Cardiac fibroblast (primary cell): ENCODE results near the gene CTDSPL.
"Not testable (repeated sequence)": the region's sequence is repeated elsewhere in the genome, so short reads cannot be mapped to it uniquely, and the experiment has no call there.

ENCODE experiments used
- DNase-seq, 2 donors: peaks; one replicate each; pipeline versions ENCODE4 v3.0.0 to v3.0.0-alpha.2; 2010; ENCODE audit warnings: low read depth in 2 of 2
- H3K4me3 ChIP-seq, 2 donors: replicated peaks in 1 of 2; 1 replicate in 1 of 2; 2 replicates in 1 of 2; pipeline ENCODE4 v1.5.1; 2011; ENCODE audit warnings: low read depth in 2 of 2, low read length in 2 of 2, mild to moderate bottlenecking in 2 of 2, moderate library complexity in 1 of 2
- CTCF ChIP-seq: IDR thresholded peaks from one replicate; pipeline ENCODE4 v1.5.1; 2011; ENCODE audit warnings: low read depth, mild to moderate bottlenecking, low read length, inconsistent platforms

CTDSPL gene

GRCh38 chr3:37987751-37988179 lies 126.1 kb downstream of the CTDSPL start:
- TF ChIP-seq CTCF = no peak
- no peak overlapping the region for H3K4me3 ChIP-seq
- peak in 1 of 2 donors; percentile 27 for DNase-seq

GRCh38 chr3:37988376-37988775 lies 126.7 kb downstream of the CTDSPL start:
- not testable (repeated sequence) for DNase-seq

GRCh38 chr3:37988931-37989525 lies 127.3 kb downstream of the CTDSPL start:
- no peak overlapping the region for H3K4me3 ChIP-seq
- no peak for TF ChIP-seq CTCF
- DNase-seq = no peak

More at GRCh38 chr3:37988376-37988775, 126.7 kb downstream of the CTDSPL start:
- not testable (repeated sequence) for H3K4me3 ChIP-seq

- TF ChIP-seq CTCF = no peak
- no peak overlapping the region for H3K4me3 ChIP-seq
These were observed 128.3 kb downstream of the CTDSPL start for GRCh38 chr3:37989821-37990480.

GRCh38 chr3:37990527-37990926 lies 128.8 kb downstream of the CTDSPL start, which contains the start of gene VILL:
Gene VILL, plus strand, starts transcription at chr3:37990786. Its CDS starts 2,887 bp downstream, at chr3:37993673.
- DNase-seq = no peak
- H3K4me3 ChIP-seq = no peak within 1 kb of the TSS
- TF ChIP-seq CTCF = no peak

More at GRCh38 chr3:37989821-37990480, 128.3 kb downstream of the CTDSPL start:
- DNase-seq = no peak

- H3K4me3 ChIP-seq = no peak overlapping the region
- no peak for DNase-seq
- no peak for TF ChIP-seq CTCF
These were observed 129.4 kb downstream of the CTDSPL start for GRCh38 chr3:37991109-37991508.

- no peak for TF ChIP-seq CTCF
- H3K4me3 ChIP-seq = no peak overlapping the region
- no peak for DNase-seq
These were observed 130.1 kb downstream of the CTDSPL start for GRCh38 chr3:37991823-37992222.
